Body of pancreas (tissue), 4 donors: ENCODE results near the gene GALNT14.

ENCODE experiments used
- CTCF ChIP-seq, 7 experiments: fragments of 450-650 bp in 4 of 7; fragments of 200-600 bp in 3 of 7; sonication (generic) in 3 of 7; IDR thresholded peaks; one replicate each; pipeline ENCODE4 v1.5.1; 2016 to 2019; ENCODE audit warnings: antibody characterized with exemption in 7 of 7
- POLR2A ChIP-seq, 3 donors: fragments of 450-650 bp; IDR thresholded peaks; one replicate each; pipeline ENCODE4 v1.6.1; 2016; ENCODE audit warnings: antibody characterized with exemption in 3 of 3, mild to moderate bottlenecking in 2 of 3

GRCh38 chr2:31078011-31078410, 60.2 kb downstream of the GALNT14 start:
- TF ChIP-seq CTCF (IDR thresholded peaks at IDR 0.05) (no peak), POLR2A (IDR thresholded peaks at IDR 0.05) (no peak)
